GM18909 (cell line): Measurements from ENCODE around the gene SPATA3.
"Not testable (repeated sequence)": the region's sequence is repeated elsewhere in the genome, so short reads cannot be mapped to it uniquely, and the experiment has no call there.

ENCODE experiments used
- ATAC-seq: cut with Tn5 transposase; IDR thresholded peaks from one replicate; pipeline ENCODE4 v1.9.1; 2021; ENCODE audit warnings: mild to moderate bottlenecking; ENCODE audit not compliant: unreplicated experiment, poor library complexity

Gene SPATA3

DNA sequence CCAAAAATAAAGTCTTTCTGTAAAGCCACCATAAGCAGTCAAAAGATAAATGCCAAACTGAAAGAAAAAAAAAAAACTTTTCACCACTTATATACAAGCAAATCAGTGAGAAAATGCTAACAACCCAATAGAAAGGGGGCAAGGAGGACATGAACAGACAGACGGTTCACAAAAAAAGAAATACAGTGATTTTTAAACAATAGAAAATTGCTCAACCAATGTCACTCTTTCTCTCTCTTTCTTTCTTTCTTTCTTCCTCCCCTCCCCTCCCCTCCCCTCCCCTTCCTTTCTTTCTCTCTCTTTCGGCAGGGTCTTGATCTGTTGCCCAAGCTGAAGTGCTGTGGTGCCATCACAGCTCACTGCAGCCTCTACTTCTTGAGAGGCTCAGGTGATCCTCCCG, 28.8 kb upstream of the SPATA3 start:
- no peak for ATAC-seq

DNA sequence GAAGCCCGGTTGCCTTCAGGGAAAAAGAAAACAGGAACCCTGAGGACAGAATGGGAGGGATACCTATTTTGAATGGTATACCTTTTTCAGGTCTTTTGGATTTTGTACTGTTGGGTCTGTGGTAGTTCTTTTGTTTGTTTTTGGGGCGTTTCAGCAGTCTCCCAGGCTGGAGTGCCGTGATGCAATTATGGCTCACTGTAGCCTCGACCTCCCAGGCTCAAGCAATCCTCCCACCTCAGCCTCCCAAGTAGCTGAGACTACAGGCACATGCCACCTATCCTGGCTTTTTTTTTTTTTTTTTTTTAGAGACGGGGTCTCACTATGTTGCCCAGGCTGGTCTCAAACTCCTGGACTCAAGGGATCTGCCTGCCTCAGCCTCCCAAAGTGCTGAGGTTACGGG, 27.6 kb upstream of the SPATA3 start:
- not testable (repeated sequence) for ATAC-seq

DNA sequence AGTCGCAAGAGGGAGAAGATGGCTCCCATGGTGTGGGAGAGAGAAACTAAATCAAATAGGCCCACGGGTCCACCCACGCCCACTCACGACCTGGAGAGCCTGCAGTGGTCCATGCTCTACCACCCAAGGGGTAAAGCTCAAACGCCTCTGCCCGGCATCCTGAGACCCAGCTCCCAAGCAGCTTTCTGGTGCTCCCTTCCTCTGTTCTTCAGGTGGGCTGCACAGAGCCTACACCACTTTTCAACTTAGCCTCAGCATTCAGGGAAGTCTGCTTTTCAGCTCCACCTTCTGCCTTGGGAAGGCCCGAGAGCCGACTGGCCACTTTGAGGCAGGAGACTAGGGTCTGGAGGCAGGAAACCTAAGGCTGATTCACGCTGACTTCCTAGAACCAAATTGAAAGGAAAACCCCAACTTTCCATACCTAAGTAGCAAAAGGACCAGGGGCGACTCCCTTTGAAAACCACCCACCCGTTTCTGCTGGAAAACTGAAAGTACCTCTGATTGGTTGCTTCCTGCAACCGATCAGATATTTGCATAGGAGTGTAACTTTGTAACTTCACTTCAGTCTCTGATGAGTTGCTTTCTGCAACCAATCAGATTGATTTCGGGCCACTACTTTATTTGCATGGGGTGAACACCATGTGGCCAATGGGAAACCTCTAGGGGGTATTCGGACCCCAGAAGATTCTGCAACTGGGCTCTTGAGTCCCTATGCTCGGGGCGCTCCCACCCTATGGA, 26.8 kb upstream of the SPATA3 start:
- ATAC-seq, result no peak

DNA sequence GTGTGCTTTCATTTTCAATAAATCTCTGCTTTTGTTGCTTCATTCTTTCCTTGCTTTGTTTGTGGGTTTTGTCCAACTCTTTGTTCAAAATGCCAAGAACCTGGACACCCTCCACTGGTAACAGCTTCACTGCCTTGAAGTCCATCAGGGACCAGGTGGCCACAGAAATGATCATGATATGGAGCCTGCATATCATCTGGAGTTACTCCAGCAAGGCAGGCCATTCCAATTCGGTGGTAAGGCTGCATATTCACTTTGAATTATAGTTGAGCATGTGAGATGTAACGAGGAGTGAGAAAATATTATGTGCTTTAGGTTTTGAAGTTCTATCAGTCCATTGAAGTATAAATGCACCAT, 26.3 kb upstream of the SPATA3 start:
- ATAC-seq, result no peak

DNA sequence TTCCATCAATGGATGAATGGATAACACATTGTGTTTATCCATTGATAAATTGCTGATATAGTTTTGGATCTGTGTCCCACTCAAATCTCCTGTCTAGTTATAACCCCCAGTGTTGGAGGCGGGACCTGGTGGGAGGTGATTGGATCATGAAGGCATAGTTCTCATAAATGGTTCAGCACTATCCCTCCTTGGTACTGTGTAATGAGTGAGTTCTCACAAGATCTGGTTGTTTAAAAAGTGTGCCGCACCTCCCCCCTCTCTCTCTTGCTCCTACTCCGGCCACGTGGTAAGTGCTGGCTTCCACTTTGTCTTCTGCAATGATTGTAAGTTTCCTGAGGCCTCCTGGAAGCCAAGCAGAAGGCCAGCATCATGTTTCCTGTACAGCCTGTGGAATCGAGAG, 23.9 kb upstream of the SPATA3 start:
- no peak for ATAC-seq

DNA sequence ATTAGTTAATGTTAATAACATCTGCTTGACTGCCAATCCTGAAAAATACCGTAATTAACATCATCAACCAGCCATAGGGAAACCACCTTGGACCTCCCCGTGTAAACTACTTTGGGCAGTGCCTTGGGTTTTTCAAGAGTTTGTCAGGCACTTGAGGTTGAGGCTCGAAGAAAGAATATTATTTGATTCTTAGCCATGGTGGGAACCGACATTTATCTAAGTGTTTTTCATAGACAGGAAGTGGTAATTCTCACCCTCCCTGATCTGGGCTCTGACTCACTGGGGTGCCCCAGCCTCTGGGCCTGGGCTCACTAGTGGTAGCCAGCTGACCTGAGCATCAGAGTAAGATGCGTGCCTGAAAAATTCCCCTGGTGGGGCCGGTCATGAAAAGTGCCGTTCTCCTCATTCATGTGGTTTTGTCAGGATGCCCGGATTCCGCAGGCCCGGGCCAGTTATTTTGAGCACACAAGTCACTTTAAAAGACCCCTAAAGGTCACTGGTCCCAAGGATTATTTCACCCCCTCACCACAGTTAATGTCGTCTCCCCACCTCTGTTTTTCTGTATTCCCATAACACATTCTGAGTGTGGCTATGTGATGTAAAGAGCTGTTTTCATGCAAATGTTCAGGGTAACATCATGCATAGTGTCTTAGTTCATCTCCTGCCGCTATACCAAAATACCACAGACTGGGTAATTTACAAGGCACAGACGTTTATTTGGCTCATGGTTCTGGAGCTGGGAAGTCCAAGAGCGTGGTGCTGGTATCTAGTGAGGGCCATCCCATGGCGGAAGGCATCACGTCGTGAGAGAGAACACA, 21.6 kb upstream of the SPATA3 start:
- ATAC-seq, result peak; percentile 89

DNA sequence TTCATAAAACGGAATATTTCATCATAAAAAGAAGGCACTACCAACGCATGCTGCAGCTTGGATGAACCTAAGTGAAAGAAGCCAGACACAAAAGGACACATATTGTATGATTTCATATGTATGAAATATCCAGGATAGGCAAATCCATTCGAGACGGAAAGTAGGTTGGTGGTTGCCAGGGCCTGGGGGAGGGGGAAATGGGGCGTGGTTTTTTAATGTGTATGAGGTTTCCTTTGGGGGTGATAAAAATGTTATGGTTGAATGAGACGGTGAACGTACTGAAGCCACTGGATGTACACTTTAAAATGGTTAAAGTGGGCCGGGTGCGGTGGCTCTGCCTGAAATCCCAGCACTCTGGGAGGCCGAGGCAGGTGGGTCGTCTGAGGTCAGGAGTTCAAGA, 20.0 kb upstream of the SPATA3 start:
- ATAC-seq, result no peak

DNA sequence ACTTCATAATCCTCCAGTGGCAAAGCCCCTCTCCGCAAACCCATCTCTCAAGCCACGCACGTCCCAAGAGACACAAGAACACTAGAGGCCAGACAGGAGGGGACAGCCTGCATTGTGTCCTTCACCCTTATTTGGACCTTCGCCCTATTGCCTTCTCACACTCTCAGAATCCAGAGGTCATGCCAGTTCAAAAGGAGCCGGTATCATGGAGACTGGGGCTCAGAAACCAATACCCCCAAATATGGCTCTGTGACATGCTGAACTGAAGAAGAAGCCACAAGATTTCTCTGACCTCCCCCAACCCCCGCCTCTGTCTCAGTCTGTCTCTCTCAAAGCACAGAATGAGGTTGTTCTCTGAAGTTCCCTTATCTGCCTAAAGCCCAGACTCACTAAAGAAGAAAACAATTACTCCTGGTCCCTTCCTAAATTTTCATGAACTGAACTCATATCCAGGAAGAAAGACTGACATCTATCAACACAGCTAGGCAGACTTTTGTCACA, 19.2 kb upstream of the SPATA3 start:
- ATAC-seq, result no peak

DNA sequence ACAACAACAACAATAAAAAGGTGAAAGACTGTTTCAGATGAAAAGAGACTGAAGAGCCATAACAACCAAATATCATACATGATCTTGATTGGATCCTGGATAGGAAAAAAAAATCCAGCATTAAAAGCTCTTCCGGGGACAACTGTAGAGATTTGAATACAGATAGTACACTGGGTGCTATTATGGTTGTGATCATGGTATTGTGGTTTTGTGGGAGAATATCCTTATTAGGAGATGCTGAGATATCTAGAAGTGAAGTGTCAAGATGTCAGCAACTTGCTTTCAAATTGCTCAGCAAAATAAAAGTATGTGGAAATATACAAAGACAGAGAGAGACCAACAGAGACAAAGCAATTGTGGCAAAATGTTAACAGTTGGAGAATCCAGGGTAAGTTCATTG, 15.5 kb upstream of the SPATA3 start:
- no peak for ATAC-seq

DNA sequence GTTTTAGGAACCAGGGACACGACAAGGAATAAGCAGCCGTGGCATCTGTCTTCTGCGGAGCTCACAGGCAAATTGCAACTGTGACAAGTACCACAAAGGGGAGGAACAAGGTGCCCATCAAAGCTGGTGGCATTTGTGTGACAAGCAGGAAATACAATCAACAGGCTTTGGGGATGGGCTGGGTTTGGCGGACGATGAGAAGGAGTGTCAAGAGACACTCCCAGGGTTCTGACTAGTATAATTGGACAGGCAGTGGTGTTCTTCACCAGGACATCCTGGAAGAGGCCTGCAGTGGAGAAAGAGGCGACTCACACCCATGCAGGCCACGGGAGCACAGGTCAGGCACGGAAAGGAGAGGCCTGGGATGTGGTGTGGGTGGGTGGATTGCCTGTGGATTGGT, 14.2 kb upstream of the SPATA3 start:
- ATAC-seq, result no peak

DNA sequence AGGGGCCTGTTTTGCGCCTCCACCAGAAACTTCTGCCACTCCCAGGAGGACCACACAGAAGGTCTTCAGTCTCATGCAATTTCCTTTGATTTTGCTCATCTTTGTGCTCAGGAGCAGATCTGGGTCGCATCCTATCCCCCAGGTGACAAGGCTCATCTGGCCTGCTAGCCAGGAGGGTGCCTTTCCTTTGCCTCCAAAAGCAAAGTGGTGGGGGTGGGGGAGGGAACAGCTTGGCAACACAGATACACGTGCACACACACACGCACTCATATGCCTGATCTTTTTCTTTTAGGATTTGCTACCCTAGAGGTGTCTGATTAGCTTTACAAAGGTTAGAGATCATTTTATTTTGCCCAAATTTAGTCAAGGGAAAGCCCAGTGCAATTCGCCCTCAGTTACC, 13.8 kb upstream of the SPATA3 start:
- no peak for ATAC-seq

DNA sequence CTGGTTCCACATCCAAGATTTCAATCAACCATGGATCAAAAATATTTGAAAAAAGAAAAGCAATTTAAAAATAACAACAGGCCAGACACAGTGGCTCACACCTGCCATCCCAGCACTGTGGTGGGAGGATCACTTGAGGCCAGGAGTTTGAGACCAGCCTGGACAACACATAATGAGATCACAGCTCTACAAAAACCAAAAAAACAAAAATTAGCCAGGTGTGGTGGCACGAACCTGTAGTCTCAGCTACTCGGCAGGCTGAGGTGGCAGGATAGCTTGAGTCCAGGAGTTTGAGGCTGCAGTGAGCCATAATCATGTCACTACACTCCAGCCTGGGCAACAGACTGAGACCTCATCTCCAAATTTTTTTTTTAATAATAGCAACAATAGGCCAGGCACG, 13.4 kb upstream of the SPATA3 start:
- ATAC-seq, result no peak

DNA sequence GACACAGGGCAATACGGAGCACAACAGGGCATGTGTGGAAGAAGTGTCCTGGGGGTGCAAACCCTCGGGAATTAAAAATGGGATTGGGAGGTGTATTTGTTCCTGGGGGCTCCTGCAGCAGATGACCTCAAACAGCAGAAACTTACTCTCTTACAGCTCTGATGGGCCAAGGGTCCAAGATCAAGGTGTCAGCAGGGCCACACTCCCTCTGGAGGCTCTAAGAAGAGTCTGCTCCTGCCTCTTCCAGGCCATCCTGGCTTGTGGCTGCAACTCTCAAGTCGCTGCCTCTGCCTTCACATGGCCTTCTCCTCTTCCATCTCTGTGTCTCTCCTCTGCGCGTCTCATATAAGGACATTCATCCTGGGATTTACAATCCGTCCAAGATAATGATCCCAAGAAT, 12.4 kb upstream of the SPATA3 start:
- ATAC-seq, result no peak

DNA sequence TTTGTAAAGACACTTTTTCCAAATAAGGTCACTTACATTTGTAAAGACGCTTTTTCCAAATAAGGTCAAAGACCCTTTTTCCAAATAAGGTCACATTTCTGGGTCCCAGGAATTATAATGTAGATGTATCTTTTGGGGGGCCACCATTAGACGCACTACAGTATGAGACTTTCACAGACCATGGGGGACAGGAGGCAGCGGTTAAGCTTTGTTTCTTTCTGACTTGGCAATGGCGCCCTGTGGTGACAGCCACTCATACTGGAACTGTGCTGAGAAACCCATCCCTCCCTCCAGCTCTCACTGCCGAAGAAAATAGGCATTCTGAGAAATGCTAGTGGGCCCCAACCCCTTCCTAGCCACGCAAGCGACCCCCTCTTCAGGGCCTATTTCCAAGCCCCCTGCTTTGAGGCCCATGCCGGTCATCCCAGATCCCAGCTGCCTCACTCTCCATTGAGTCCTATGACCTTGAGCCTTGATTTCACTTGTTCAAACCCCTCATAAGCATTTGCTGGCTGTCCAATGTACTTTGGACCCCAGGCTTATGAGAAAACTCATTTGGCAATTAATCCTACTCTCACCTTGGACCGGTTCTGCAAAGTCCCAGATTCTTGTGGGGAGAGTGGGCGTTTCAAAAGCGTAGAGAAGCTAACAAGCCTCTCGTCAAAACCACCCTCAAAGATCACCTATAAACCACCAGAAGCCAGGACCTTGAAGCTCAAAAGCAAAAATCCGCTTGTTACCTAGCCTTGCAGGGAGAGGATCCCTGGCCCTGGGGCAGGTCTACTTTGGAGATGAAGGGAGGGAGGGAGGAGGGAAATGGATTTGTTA, 11.3 kb upstream of the SPATA3 start:
- peak; percentile 81 for ATAC-seq

DNA sequence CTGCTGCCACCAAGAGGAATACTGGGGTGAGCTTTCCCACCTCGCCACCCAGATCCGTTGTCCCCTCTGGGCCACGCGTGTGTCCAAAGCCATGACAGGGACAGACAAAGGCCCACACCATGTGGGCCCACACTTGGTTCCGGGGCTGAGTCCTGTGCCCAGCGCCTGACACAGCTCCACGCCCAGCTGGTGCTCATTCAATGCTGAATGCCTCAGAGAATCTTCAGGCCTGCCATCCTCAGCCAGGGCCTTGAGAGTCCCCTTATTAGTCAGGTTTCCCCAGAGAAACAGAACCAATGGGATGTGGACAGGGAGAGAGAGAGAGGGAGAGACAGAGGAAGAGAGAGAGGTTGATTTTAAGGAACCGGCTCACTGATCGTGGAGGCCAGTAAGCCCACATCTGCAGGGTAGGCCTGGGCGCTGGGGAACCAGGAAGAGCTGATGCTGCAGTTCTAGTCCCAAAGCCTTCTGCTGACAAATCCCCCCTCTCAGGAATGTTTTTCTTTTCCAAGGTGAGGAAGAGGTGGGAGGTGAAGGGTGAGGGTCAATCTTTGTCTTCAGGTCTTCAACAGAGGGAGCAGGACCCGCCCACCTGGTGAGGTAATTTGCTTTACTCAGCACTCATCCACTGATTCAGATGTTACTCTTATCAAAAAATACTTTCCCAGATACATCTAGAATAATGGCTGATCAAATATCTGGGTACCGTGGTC, 10.2 kb upstream of the SPATA3 start:
- ATAC-seq, result no peak

DNA sequence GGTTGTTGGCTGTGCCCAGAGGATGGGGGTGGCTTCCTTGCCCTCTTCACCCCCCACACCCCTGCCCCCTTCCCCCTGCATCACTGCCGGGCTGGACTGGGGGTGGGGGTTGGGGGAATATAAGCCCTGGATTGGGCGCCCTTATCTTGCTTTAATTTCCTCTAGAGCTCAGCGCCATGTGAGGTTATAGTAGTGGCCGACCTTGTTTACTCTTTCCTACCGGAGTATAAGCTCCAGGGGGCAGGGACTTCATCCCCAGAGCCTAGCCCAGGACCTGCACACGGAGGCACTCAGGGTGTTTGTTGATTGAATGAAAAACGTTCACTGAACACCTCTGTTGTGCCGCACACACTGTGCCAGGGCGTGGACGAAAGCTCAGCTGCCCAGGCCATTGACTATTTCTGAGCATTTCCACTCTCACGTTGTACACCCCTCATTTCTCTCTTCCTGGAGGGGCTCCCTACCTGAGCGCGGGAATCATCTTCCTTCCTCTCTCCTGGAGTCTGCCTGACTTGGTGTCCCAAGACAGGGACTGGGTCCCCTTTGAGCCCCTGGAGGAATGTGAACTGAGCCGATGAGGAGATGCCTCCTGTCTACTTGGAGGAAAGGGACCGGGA, 9.3 kb upstream of the SPATA3 start:
- ATAC-seq, result no peak

DNA sequence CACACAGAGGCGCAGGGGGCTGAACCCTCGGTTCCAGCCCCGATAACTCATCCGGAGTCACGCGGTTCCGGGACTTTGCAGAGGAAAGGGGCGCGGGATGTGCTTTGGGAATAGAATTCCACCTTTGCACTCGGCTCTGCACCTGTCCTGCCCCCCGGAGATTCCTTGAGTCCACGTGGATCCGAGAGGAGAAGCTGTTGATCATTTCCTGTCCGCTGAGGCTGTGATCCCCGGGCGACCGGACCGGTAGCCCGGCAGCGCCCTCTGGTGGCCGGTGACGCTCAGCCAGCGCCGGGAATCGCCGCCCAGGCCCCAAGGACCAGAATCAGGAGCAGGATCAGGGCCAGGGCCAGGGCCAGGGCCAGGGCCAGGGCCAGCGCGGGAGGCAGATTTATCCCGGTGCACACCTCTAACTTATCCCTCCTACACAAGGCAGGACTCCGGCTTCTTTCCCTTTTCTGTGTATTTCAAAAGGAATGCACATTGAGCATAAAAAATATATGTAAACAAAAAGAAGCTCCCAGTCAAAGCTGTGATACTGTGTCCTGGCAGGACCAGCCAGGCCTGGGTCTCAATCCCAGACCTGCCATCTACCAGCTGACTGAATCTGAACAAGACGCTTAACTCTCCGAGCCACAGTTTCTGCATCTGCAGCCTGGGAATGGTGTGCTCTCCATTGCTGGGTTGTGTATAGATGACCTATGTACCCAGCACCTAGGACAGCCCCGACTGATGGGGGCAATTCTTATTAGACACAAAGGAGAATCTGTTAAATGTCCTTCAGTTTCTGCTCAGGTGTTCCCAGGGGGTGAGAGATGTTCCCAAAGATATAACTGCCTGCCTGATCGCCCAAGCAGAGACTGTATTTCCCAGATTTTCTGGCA, 8.5 kb upstream of the SPATA3 start:
- ATAC-seq, result peak; percentile 32

DNA sequence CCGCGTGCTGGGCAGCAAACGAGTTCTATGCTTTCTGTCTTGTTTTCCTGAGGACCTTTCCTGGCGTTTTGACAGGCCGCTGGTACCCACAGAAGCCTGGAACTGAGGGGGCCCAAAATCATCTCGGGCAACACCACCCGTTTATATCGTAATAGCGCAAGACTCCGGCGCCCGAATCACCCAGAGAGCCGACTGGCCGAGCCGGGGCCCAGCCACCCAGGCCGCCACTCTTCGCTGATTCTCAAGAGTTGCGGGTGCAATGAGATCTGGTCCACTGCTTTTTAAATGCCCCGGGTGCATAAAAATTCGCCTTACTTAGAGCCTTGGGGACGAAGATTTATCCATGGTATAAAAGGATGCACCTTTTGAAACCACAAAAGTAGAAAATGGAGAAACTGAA, 6.2 kb upstream of the SPATA3 start:
- no peak for ATAC-seq
